H1 (cell line): Measurements from ENCODE around the gene NCAPG. TPM values are rescaled to one million over a fixed set of nuclear protein-coding genes. Genes with fewer than 3 reads are reported as not detected.

Experiments
- CBX8 ChIP-seq: fragments of 300-800, 300-1000 bp; sonication (generic); IDR thresholded peaks from 2 replicates; pipeline ENCODE4 v1.7.1; 2016; ENCODE audit warnings: low read depth, low read length, borderline replicate concordance
- CTBP2 ChIP-seq: IDR thresholded peaks from 2 replicates; pipeline ENCODE4 v1.7.0; 2011; ENCODE audit warnings: borderline replicate concordance, mild to moderate bottlenecking, moderate library complexity, mixed read lengths, low read length; ENCODE audit not compliant: insufficient read depth, insufficient read length
- E2F6 ChIP-seq: IDR thresholded peaks from 2 replicates; pipeline ENCODE4 v1.6.1; 2012; ENCODE audit warnings: inconsistent platforms
- EZH2 ChIP-seq: fragments of 200-600 bp; sonication (generic); IDR thresholded peaks from 2 replicates; pipeline ENCODE4 v1.7.1; 2012; ENCODE audit warnings: low read depth, mild to moderate bottlenecking, moderate library complexity, low read length, inconsistent platforms; ENCODE audit not compliant: severe bottlenecking
- FOSL1 ChIP-seq: IDR thresholded peaks from 2 replicates; pipeline ENCODE4 v1.6.1; 2011; ENCODE audit warnings: mild to moderate bottlenecking, low read depth, low read length, moderate library complexity; ENCODE audit not compliant: insufficient read depth
- RXRA ChIP-seq: IDR thresholded peaks from 2 replicates; pipeline ENCODE4 v1.6.1; 2011; ENCODE audit warnings: low read depth, mild to moderate bottlenecking, low read length, moderate library complexity; ENCODE audit not compliant: insufficient read depth
- SAP30 ChIP-seq: fragments of 300-600 bp; sonication (generic); IDR thresholded peaks from 2 replicates; pipeline ENCODE4 v1.7.1; 2012; ENCODE audit warnings: low read length, moderate library complexity, mild to moderate bottlenecking, inconsistent platforms; ENCODE audit not compliant: insufficient read depth, insufficient replicate concordance
- SIRT6 ChIP-seq: IDR thresholded peaks from one replicate; pipeline ENCODE4 v1.7.1; 2012; ENCODE audit warnings: low read length, inconsistent platforms
- TBP ChIP-seq: IDR thresholded peaks from 2 replicates; pipeline ENCODE4 v1.6.1; 2011; ENCODE audit warnings: low read depth, low read length, improper control_type of control experiment
- USF2 ChIP-seq: IDR thresholded peaks from 2 replicates; pipeline ENCODE4 v1.6.1; 2011; ENCODE audit warnings: low read length, improper control_type of control experiment
- polyA plus RNA-seq, 7 experiments: library from polyadenylated mRNA; depleted of rRNA in 3 of 7; stranded (reverse) in 5 of 7; unstranded in 2 of 7; fragments of >200 nt in 5 of 7; fragments of 200-250 nt in 2 of 7; gene quantifications; 1 replicate in 5 of 7; 2 replicates in 1 of 7; 4 replicates in 1 of 7; pipeline versions ENCODE4 v1.2.1 to v1.2.3, GENCODE V29; 2011 to 2013; ENCODE audit warnings: missing spikeins in 2 of 7, mixed read lengths in 2 of 7
- total RNA-seq: library from RNA; stranded (reverse); fragmentation: NEBNext Ultra II Directional; extraction: Animal tissue kit (Norgen Biotek cat#: 25700); gene quantifications from 2 replicates; pipeline ENCODE4 v1.2.1, GENCODE V29; 2021

The NCAPG gene
- total and polyA plus RNA-seq, 2 of the 8 experiments (the other 6 are each of a cell fraction or from before 2014, with no cell fraction given) = 12.9 to 52.3 TPM

DNA sequence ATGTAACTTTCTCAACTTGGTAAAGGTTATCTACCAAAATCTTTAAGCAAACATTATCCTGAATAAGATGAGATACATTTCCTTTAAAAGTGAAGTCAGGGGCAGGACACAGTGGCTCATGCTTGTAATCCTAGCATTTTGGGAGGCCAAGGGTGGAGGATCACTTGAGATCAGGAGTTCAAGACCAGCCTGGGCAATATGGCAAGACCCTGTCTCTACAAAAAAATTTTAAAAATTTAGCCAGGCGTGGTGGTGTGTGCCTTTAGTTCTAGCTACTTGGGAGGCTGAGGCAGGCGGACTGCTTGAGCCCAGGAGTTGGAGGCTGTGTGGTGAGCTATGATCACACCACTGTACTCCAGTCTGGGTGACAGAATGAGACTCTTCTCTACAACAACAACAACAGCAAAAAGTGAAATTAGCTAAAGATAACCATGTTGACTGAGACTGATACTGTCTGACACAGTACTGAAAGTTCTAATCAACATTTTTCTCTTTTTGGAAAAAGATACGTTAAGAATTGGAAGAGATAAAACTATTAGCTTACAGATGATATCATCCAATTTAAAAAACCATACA lies 5.1 kb upstream of the NCAPG start (continued):
- TF ChIP-seq RXRA (no peak), EZH2 (no peak), TBP (no peak), CTBP2 (no peak), USF2 (no peak), CBX8 (no peak), SAP30 (no peak), SIRT6 (no peak), FOSL1 (no peak), E2F6 (no peak)
